ENCODE results near the gene C16orf87.

The C16orf87 gene

GRCh38 chr16:46843898-46844642 is 13.1 kb upstream of the C16orf87 start:
- DNase-seq, result no peak

- no peak for DNase-seq
Observed at GRCh38 chr16:46842192-46842895, 11.4 kb upstream of the C16orf87 start.

- DNase-seq, result no peak
Observed at GRCh38 chr16:46839986-46840443, 9.0 kb upstream of the C16orf87 start.

GRCh38 chr16:46836534-46837530 is 5.9 kb upstream of the C16orf87 start:
- no peak for DNase-seq

- DNase-seq, result no peak
Observed at GRCh38 chr16:46833460-46833800, 2.5 kb upstream of the C16orf87 start.

- DNase-seq, result no peak
Observed at GRCh38 chr16:46832757-46833459, 1.9 kb upstream of the C16orf87 start.

GRCh38 chr16:46830417-46830901 is 521 bp downstream of the C16orf87 start:
- DNase-seq, result peak; percentile 42

GRCh38 chr16:46828943-46829342 is 2.0 kb downstream of the C16orf87 start:
- no peak for DNase-seq

GRCh38 chr16:46828292-46828691 is 2.7 kb downstream of the C16orf87 start:
- no peak for DNase-seq

- no peak for DNase-seq
Observed at GRCh38 chr16:46826631-46827030, 4.3 kb downstream of the C16orf87 start.

- DNase-seq, result no peak
Observed at GRCh38 chr16:46822270-46822669, 8.7 kb downstream of the C16orf87 start.

- DNase-seq, result no peak
Observed at GRCh38 chr16:46817961-46818360, 13.0 kb downstream of the C16orf87 start.

GRCh38 chr16:46814790-46815189 is 16.2 kb downstream of the C16orf87 start:
- DNase-seq, result no peak

GRCh38 chr16:46813611-46814010 is 17.4 kb downstream of the C16orf87 start:
- DNase-seq, result no peak

- no peak for DNase-seq
Observed at GRCh38 chr16:46812781-46813540, 18.0 kb downstream of the C16orf87 start.

GRCh38 chr16:46811682-46812081 is 19.3 kb downstream of the C16orf87 start:
- DNase-seq, result no peak

GRCh38 chr16:46808997-46809396 is 22.0 kb downstream of the C16orf87 start:
- no peak for DNase-seq

GRCh38 chr16:46807336-46807735 is 23.6 kb downstream of the C16orf87 start:
- DNase-seq, result no peak

- DNase-seq, result no peak
Observed at GRCh38 chr16:46803373-46803772, 27.6 kb downstream of the C16orf87 start.

GRCh38 chr16:46801428-46802049 is 29.4 kb downstream of the C16orf87 start:
- DNase-seq, result no peak

- DNase-seq, result no peak
Observed at GRCh38 chr16:46800494-46800893, 30.5 kb downstream of the C16orf87 start.
